SK-N-MC (cell line): ENCODE results near the gene NFIX.

Source experiments
- EZH2 ChIP-seq: fragments of 200-600 bp; sonication (generic); IDR thresholded peaks from one replicate; pipeline ENCODE4 v1.6.1; 2017; ENCODE audit warnings: antibody characterized with exemption
- FOXP2 ChIP-seq: optimal IDR thresholded peaks from 2 replicates; pipeline ENCODE3; 2011; ENCODE audit warnings: mild to moderate bottlenecking, moderate library complexity; ENCODE audit not compliant: insufficient read depth; ENCODE audit errors: extremely low read length, control extremely low read depth

GRCh38 chr19:13036366-13036976 lies 41.2 kb downstream of the NFIX start:
- TF ChIP-seq FOXP2, result no peak
- TF ChIP-seq EZH2, result no peak
